Choroid plexus epithelial cell (primary cell): ENCODE data around the gene PERM1.

Experiments
- DNase-seq: peaks from one replicate; pipeline ENCODE4 v3.0.0-alpha.2; 2010; ENCODE audit warnings: low read depth
- H3K4me3 ChIP-seq: 2 replicates; pipeline ENCODE4 v1.5.1; 2011; ENCODE audit warnings: low read depth, mild to moderate bottlenecking, control low read depth, low read length, moderate library complexity
- TF ChIP-seq, protein P1 (sequence below): conservative IDR thresholded peaks from 2 replicates; pipeline ENCODE4 v1.5.1; 2011; ENCODE audit warnings: low read depth, mild to moderate bottlenecking, control low read depth, inconsistent platforms, low read length, moderate library complexity

The PERM1 gene

DNA sequence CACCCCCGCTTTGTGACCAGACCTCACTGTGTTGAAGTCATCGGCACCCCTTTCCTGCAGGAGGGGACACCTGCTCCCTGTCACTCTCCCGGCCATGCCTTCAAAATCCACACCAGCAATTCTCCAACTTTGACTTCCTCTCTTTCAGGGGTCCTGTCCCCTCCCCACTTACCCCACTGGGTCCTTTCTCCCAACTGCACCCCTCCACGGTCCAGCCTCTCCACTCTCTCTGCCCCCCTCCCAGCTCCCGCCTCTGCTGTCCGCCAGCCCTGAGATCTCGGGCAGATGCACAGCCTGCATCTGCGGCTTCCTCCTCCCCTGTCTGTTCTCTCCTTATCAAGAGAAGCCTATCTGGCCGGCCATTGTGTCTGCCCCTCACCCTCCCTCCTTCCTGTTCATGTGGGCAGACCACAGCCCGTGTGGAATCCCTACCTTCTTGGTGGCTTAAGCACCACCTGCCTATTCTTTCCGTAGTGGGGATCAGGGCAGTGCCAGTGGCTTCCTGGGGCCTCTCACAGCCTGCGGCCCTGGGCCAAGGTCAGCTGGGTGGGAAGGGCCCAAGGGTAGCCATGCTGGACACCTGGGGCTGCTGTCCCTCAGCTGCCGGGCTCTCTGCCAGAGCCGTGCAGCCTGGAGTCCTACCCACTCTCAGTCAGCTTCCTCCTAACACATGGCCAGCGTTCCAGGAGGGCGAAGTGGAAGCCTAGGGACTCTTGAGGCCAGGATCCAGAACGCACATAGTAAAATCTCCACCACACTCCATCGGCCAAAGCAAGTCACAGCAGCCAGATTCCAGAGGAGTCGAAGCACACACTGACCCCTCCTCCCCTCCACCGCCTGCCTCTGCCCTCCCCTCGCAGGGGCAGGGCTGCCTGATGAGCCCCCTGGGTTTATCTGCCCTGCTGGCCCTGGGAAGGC lies 23.1 kb upstream of the PERM1 start:
- TF ChIP-seq, protein P1, sequence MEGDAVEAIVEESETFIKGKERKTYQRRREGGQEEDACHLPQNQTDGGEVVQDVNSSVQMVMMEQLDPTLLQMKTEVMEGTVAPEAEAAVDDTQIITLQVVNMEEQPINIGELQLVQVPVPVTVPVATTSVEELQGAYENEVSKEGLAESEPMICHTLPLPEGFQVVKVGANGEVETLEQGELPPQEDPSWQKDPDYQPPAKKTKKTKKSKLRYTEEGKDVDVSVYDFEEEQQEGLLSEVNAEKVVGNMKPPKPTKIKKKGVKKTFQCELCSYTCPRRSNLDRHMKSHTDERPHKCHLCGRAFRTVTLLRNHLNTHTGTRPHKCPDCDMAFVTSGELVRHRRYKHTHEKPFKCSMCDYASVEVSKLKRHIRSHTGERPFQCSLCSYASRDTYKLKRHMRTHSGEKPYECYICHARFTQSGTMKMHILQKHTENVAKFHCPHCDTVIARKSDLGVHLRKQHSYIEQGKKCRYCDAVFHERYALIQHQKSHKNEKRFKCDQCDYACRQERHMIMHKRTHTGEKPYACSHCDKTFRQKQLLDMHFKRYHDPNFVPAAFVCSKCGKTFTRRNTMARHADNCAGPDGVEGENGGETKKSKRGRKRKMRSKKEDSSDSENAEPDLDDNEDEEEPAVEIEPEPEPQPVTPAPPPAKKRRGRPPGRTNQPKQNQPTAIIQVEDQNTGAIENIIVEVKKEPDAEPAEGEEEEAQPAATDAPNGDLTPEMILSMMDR: no peak
- no peak overlapping the region for H3K4me3 ChIP-seq

DNA sequence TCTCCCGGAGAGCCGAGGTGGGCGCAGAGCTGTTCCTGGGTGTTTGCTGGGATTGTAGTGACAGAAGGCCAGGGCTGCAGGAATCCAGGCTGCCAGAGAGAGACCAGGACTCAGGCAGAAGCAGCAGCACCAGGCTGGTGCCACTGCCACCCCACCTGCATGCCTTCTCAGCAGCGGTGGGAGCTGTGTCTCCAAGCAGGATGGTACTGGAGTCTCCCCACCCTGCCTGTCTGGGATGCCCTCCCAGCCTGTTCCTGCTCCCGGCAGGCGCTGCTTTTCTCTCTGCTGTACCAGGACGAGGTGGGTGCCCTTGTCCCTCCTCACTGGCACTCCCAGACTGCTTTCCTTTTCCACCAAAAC lies 22.5 kb upstream of the PERM1 start:
- no peak for DNase-seq
- H3K4me3 ChIP-seq: no peak overlapping the region
- TF ChIP-seq, protein P1: no peak

More for the DNA sequence above, 23.1 kb upstream of the PERM1 start:
- DNase-seq: peak; percentile 55

DNA sequence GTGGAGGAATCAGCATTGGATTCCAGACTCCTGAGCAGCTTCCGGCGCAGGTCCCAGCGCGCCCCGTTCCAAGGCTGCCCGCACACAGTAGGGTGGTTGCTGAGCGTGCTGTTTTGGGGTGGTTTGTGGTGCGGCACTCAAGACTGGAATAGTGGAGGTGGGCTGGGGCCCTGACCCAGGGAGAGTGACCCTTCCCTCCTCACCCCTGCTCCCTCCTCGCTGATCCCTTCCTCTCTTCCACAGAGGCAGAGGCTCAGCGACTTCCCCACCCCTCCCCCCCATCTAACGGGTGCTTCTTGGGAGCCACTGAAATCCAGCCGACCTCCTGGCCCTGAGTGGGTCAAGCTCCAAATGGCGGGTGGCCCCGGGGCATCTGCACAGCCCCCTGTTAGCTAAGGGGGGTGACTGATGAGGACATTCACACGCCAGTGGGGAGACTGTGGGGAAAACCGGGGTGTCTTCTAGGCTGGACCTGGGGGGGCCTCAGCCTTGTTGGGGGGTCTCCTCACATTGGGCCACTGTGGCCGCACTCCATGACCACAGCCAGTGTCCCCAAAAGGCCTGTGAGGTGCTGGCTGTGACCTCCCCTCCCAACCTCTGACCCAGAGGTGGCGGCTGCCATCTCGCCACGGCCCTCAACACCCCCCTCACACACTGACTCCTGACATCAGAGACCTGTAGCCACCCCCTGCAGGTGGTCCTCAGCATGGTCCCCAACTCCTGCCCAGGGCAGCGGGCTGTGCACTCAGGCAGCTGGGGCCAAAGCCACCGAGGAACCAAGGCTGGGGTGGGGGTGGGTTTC lies 21.9 kb upstream of the PERM1 start:
- no peak for DNase-seq
- no peak overlapping the region for H3K4me3 ChIP-seq
- TF ChIP-seq, protein P1: no peak

DNA sequence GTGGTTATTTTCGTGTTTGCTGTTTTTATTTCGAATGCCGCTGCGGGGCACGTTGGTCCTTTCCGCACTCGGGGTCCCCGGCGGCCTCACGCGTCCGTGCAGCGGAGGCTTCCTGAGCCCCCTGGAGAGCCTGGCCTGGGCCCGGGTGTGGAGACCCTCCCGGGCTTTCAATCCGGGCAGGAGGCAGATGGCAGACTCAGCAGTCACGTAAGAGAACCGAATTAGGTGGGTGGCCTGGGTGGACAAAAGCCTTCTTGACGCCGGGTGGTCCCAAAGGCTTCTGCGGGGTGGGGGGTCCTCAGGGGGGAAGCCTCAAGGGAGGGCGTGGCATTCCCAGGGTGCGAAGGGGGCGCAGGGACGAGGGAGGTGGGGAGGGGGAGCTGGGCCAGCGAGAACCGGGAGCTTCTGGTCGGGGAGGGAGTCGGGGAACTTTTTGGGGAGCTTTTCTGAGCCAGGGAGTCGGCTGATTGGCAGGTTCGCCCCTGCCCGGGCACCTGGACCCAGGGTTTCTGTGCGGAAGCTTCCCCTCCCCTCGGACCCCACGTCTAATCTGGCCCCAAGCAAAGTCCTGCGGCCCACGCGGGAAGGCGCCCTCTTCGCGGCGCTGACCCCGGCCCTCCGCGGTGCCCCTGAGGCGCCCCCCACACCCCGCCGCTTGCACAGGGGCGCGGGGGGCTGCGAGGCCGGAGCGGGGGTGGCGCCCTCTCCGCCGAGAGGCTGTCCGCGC lies 19.3 kb upstream of the PERM1 start:
- DNase-seq: no peak
- TF ChIP-seq, protein P1: no peak
- H3K4me3 ChIP-seq: peak overlapping the region; percentile 69

DNA sequence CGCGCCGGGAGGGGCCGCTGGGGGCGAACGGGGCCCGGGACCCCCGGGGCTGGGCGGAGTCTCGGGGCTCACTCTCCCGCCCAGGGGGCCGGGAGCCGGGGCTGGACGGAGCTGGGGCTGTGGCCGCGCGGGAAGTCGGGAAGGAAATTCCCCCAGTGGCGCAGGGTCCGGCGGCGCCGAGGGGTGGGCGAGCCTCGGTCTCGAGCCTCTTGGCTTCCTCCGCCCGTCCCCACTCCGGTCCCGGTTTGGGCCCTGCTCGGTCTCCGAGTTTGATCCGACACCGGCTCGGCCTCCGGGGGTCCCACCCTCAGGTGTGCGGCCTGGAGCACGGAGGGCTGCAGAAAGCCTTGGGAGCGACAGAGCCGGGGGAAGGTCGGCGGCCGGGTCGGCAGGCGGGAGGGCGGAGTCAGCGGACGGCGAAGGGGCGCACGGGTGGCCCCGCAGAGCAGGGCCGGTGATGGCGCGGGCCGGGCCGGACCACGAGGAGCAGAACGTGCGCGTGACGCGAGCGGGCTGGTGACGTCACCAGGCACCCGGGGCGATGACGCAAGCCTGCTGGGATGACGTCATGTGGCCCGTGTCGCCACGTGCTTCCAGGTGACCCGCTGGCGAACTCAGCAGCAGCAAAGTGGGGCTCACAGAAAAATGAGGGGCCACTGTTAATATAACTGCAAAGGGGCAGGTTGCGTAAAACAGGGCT lies 18.6 kb upstream of the PERM1 start:
- DNase-seq: peak; percentile 90
- TF ChIP-seq, protein P1: no peak
- peak overlapping the region; percentile 69 for H3K4me3 ChIP-seq

DNA sequence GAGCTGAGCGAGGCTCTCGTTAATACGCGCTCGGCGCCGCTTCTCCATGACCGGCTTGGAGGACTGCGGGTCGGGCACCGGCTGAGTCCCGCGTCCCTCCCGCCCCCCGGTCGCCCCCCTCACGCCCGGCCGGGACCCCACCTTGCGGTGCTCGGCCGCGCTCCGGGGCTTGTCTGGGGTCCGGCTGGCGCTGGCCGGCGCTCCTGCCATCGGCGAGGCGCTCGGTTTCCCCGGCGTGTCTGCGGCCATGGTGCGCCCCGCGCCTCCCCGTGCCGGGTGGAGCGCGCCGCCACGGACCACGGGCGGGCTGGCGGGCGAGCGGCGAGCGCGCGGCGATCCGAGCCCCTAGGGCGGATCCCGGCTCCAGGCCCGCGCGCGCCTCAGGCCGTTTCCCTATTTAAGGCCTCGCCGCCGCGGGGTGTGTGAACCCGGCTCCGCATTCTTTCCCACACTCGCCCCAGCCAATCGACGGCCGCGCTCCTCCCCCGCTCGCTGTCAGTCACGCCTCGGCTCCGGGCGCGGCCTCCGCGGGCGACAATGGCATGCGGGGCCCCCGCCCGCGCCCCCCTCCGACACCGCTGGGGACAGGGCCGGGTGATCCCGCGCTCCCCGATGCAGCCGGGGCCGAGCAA lies 17.9 kb upstream of the PERM1 start, which contains the start of gene HES4:
HES4 (minus strand) TSS at position 373 of the 632 bp plus-strand sequence; CDS start at position 249, 124 bp downstream.
- H3K4me3 ChIP-seq: peak within 1 kb of the TSS; percentile 69
- DNase-seq: peak; percentile 95
- TF ChIP-seq, protein P1: no peak
